ENCODE data around the gene EXOSC5. TPM values are rescaled to one million over a fixed set of nuclear protein-coding genes. Genes with fewer than 3 reads are reported as not detected.
A peak's percentile ranks its signal among the peaks of the same experiment; 100 is the strongest.
"Not testable (repeated sequence)": the region's sequence is repeated elsewhere in the genome, so short reads cannot be mapped to it uniquely, and the experiment has no call there.

Gene EXOSC5
- total RNA-seq, 2 experiments from 2014 or later, result 47.5 to 51.7 TPM

DNA sequence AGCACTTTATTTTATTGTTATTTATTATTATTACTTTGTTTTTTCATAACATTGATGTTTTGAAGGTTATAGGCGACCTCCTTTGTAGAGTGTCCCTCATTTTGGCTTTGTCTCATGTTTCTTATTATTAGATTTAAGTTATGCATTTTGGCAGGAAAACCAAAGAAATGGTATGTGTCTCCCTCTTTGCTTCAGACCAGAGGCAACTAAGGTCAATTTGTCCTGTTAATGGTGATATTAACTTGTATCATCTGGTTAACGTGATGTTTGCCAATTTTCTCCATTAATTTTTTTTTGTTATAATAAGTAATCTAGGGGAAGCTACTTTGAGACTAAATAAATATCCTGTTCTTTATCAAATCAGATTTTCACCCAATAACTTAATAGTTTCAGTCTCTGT lies 24.7 kb downstream of the EXOSC5 start:
- Mint-ChIP-seq H3K27ac (no peak overlapping the region), H3K4me3 (no peak overlapping the region), H3K4me1 (ENCODE audit: low read depth) (peaks cover 16% of the 10 kb centered on the region), H3K27me3 (ENCODE audit: low read depth) (no peaks in the 10 kb centered on the region), H3K9me3 (no peaks in the 10 kb centered on the region), H3K36me3 (ENCODE audit: low read depth) (peaks cover 1% of the 10 kb centered on the region)
- intact Hi-C loops (cut with micrococcal nuclease), result no loop called here
- CTCF ChIA-PET, result no interaction called here
- no peak for DNase-seq

DNA sequence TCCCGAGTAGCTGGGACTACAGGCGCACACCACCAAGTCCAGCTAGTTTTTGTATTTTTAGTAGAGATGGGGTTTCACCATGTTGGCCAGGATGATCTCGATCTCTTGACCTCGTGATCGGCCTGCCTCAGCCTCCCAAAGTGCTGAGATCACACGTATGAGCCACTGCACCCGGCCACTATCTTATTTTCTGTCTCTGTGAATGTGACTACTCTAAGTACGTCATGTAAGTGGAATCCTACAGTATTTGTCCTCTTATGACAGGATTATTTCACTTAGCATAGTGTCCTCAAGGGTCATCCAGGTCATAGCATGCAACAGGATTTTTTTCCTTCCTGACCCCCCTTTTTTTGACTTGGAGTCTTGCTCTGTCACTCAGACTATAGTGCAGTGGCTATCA lies 25.6 kb downstream of the EXOSC5 start:
- CTCF ChIA-PET, result interaction anchor here (1.1 kb wide), 1 partner anchor 10 kb away, joined by 3 read pairs; no protein-coding TSS in a partner anchor
- peaks cover 9% of the 10 kb centered on the region for H3K4me1 Mint-ChIP-seq (ENCODE audit: low read depth)
- H3K9me3 Mint-ChIP-seq, result no peaks in the 10 kb centered on the region
- no peak overlapping the region for H3K27ac Mint-ChIP-seq
- intact Hi-C loops (cut with micrococcal nuclease), result no loop called here
- H3K36me3 Mint-ChIP-seq (ENCODE audit: low read depth), result peaks cover 1% of the 10 kb centered on the region
- H3K4me3 Mint-ChIP-seq, result no peak overlapping the region
- H3K27me3 Mint-ChIP-seq (ENCODE audit: low read depth), result no peaks in the 10 kb centered on the region
- DNase-seq, result no peak

DNA sequence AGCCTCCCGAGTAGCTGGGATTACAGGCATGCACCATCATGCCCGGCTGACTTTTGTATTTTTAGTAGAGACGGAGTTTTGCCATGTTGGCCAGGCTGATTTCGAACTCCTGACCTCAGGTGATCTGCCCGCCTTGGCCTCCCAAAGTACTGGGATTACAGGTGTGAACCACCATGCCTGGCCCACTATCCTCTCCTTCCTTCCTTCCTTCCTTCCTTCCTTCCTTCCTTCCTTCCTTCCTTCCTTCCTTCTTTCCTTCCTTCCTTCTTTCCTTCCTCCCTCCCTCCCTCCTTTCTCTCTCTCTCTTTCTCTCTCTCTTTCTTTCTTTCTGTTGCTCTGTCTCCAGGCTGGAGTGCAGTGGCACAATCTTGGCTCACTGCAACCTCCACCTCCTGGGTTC lies 26.0 kb downstream of the EXOSC5 start:
- H3K36me3 Mint-ChIP-seq (ENCODE audit: low read depth); H3K27ac Mint-ChIP-seq; H3K4me3 Mint-ChIP-seq; H3K9me3 Mint-ChIP-seq; H3K27me3 Mint-ChIP-seq (ENCODE audit: low read depth); DNase-seq; intact Hi-C loops (cut with micrococcal nuclease): not testable (repeated sequence)
- CTCF ChIA-PET, result interaction anchor here (0.8 to 1.1 kb wide), 2 partner anchors 10 to 615 kb away, joined by 3 read pairs; no protein-coding TSS in a partner anchor
- H3K4me1 Mint-ChIP-seq (ENCODE audit: low read depth), result peaks cover 11% of the 10 kb centered on the region

DNA sequence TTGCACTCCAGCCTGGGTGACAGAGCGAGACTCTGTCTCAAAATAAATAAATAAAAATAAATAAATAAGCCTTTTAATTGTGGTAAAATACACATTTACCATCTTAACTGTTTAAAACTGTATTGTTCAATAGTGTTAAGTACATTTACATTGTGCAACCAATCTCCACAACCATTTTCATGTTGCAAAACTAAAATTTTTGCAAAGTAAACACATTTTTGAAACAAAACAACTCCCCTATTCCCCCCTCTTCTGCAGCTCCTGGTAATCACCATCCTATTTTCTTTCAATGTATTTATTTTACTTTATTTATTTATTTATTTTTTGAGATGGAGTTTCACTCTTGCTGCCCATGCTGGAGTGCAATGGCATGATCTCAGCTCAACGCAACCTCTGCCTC lies 27.4 kb downstream of the EXOSC5 start:
- no peaks in the 10 kb centered on the region for H3K9me3 Mint-ChIP-seq
- no peak for DNase-seq
- H3K4me1 Mint-ChIP-seq (ENCODE audit: low read depth), result peaks cover 7% of the 10 kb centered on the region
- no peak overlapping the region for H3K4me3 Mint-ChIP-seq
- intact Hi-C loops (cut with micrococcal nuclease), result no loop called here
- H3K36me3 Mint-ChIP-seq (ENCODE audit: low read depth), result peaks cover 1% of the 10 kb centered on the region
- CTCF ChIA-PET, result interaction anchor here (0.6 to 1.2 kb wide), 2 partner anchors 13 to 14 kb away, joined by 3 read pairs; no protein-coding TSS in a partner anchor
- no peaks in the 10 kb centered on the region for H3K27me3 Mint-ChIP-seq (ENCODE audit: low read depth)
- no peak overlapping the region for H3K27ac Mint-ChIP-seq

DNA sequence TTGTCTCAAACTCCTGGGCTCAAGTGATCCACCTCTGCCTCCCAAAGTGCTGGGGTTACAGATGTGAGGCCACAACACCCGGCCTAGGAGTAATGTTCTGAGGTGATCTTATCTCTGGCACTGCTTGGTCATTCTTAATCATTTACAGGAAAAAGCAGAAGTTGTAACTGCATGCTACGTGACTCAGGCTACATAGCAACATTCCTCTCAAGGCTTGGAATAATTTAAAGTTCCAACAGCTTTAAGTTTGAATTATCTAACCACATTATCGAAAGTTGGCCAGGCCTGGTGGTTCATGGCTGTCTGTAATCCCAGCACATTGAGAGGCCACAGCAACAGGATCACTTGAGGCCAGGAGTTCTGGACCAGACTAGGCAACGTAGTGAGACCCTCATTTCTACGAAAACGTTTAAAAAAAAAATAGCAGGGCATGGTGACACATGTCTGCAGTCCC lies 29.3 kb downstream of the EXOSC5 start:
- Mint-ChIP-seq H3K9me3 (no peaks in the 10 kb centered on the region), H3K27ac (no peak overlapping the region), H3K4me3 (no peak overlapping the region), H3K36me3 (ENCODE audit: low read depth) (peaks cover 3% of the 10 kb centered on the region), H3K27me3 (ENCODE audit: low read depth) (no peaks in the 10 kb centered on the region), H3K4me1 (ENCODE audit: low read depth) (peaks cover 17% of the 10 kb centered on the region)
- CTCF ChIA-PET, result interaction anchor here (0.6 kb wide), 2 partner anchors 58 to 80 kb away, joined by 3 read pairs; partner anchors contain the start of gene CCDC97
- intact Hi-C loops (cut with micrococcal nuclease), result no loop called here
- no peak for DNase-seq

DNA sequence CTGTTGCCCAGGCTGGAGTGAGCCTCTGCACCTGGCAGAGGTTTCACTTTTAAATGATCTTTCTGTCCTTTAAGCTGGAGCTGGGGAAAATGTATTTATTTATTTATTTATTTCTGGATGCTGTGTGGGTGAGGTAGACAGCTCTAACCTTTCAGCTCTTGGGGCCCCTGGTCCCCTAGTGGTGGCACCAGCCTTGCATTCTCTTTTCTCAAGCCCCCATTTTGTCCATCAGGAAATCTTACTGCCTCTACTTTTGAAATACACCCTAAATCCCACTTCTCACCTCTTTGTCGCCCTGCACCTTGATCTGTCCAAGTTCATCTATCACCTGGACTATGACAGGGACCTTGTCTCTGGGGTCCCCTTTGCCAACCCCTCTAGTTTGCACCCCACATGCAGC lies 31.1 kb downstream of the EXOSC5 start:
- Mint-ChIP-seq H3K4me3 (no peak overlapping the region), H3K27ac (no peak overlapping the region), H3K4me1 (ENCODE audit: low read depth) (peaks cover 23% of the 10 kb centered on the region), H3K36me3 (ENCODE audit: low read depth) (peaks cover 2% of the 10 kb centered on the region), H3K9me3 (no peaks in the 10 kb centered on the region), H3K27me3 (ENCODE audit: low read depth) (no peaks in the 10 kb centered on the region)
- intact Hi-C loops (cut with micrococcal nuclease), result no loop called here
- peak; percentile 33 for DNase-seq
- CTCF ChIA-PET, result interaction anchor here (0.7 to 3.9 kb wide), 4 partner anchors 10 to 87 kb away, joined by 3 to 19 read pairs (median 4); no protein-coding TSS in a partner anchor

DNA sequence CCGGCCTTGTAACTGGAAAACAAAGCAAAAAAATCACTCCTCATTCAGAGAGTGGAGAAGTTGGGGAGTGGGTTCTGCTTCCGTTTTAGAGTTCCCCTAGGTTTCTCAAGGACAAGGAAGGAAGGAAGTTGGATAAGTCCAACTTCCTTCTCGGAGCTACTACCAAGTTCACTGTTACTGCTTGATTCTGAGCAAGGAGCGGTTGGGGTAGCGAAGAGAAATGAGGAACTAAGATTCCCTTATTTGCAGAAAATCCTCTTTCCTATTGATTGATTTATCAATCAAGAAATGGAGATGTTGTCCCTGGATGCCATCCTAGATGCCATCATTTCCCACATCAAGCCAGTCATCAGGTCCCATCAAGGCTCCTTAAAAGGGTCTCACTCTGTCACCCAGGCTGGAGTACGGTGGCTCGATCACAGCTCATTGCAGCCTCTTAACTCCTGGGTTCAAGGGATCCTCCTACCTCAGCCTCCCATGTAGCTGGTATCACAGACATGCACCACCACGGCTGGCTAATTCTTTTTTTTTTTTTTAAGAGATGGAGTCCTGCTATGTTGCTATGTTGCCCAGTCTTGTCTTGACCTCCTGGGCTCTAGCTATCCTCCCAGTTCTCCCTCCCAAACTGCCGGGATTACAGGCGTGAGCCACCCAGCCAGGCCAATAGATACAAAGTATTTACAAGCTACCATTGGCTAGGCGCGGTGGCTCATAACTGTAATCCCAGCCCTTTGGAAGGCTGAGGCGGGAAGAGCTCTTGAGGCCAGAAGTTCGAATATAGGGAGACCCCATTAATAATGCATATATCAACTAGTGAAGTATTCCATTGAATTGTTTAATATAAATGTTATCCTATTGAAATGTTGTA lies 32.4 kb downstream of the EXOSC5 start:
- no peaks in the 10 kb centered on the region for H3K9me3 Mint-ChIP-seq
- no peaks in the 10 kb centered on the region for H3K27me3 Mint-ChIP-seq (ENCODE audit: low read depth)
- peak overlapping the region; percentile 97 for H3K4me3 Mint-ChIP-seq
- no peak for DNase-seq
- intact Hi-C loops (cut with micrococcal nuclease), result loop anchor here (1.0 kb wide), 2 partner anchors 33 to 101 kb away; partner anchors contain the start of genes BCKDHA and EXOSC5
- peak overlapping the region; percentile 97 for H3K27ac Mint-ChIP-seq
- peaks cover 2% of the 10 kb centered on the region for H3K36me3 Mint-ChIP-seq (ENCODE audit: low read depth)
- CTCF ChIA-PET, result interaction anchor here (0.6 to 3.9 kb wide), 6 partner anchors 9 to 413 kb away, joined by 3 to 19 read pairs (median 3); partner anchors contain the start of gene TGFB1
- peaks cover 29% of the 10 kb centered on the region for H3K4me1 Mint-ChIP-seq (ENCODE audit: low read depth)

DNA sequence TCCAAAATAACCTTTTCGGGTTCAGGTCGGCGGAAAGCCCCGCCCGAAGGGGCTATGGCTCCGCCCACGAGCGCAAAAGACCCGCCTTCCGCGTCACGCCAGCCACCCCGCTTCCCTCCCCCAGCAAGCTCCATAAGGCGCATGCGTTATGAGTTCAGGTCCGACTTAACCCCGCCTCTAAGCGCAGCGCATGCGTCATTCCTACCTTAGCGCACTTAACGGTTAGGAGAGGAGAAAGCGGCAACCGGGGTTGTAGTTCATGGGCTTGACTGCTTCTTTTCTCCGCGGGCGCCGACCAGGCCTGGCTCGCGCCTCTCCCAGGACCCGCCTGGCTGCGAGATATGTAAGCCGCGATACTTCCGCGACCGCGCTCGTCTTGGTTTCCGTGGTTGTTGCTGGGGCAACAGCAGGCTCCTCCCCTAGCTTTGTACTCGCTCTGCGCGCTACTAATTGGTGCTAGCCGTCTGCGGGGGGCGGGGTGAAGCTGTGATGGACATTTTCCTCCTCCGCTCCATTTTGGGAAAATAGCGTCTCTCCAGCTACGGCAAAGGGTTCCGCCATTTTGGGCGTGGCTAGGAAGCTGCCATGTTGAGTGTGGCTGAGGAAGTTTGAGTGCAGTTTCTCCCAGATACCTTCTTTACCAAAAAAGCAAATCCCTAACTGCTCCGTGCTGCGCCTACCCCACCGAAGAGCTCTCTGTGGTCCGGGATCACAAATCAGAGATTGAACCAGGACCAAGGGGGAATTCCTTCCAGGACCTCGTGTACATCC lies 33.2 kb downstream of the EXOSC5 start, which contains the start of gene B9D2:
Gene B9D2, minus strand, starts transcription at position 397 of the 771 bp plus-strand sequence. CDS start 630 bp downstream, outside the sequence.
- intact Hi-C loops (cut with micrococcal nuclease), result loop anchor here (1.0 kb wide), 3 partner anchors 11 to 101 kb away; partner anchors contain the start of genes BCKDHA, EXOSC5 and TGFB1
- CTCF ChIA-PET, result interaction anchor here (0.6 to 3.9 kb wide), 9 partner anchors 8 to 512 kb away, joined by 3 to 19 read pairs (median 3); partner anchors contain the start of gene TGFB1
- Mint-ChIP-seq H3K27me3 (ENCODE audit: low read depth) (no peaks in the 10 kb centered on the region), H3K4me1 (ENCODE audit: low read depth) (peaks cover 30% of the 10 kb centered on the region), H3K9me3 (no peaks in the 10 kb centered on the region), H3K36me3 (ENCODE audit: low read depth) (peaks cover 2% of the 10 kb centered on the region), H3K27ac (peak within 1 kb of the TSS; percentile 97), H3K4me3 (peak within 1 kb of the TSS; percentile 97)
- peak; percentile 99 for DNase-seq

DNA sequence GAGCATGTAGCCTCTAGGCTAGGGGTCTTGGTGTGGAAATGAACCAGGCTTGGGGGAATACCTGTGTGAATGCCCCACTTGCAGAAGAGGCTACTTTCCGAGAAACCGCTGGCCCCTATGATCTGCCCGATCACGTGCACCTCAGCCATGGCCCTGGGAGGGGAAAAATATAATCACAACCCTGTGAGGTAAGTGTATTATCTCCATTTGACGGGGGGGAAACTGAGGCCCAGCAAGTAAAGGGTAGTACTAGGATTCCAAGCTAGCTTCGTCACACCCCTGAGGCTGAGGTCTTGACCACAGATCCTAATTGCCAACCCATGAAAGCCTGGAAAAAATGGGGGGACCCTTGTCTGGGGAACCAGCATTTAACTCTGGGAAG lies 33.8 kb downstream of the EXOSC5 start:
- no peak for DNase-seq
- Mint-ChIP-seq H3K36me3 (ENCODE audit: low read depth) (peaks cover 2% of the 10 kb centered on the region), H3K9me3 (no peaks in the 10 kb centered on the region), H3K4me1 (ENCODE audit: low read depth) (peaks cover 33% of the 10 kb centered on the region), H3K4me3 (peak overlapping the region; percentile 97), H3K27me3 (ENCODE audit: low read depth) (no peaks in the 10 kb centered on the region), H3K27ac (peak overlapping the region; percentile 97)
- intact Hi-C loops (cut with micrococcal nuclease), result loop anchor here (1.0 kb wide), 1 partner anchor 10 kb away; the partner anchor contains the start of gene TGFB1
- CTCF ChIA-PET, result interaction anchor here (0.6 to 3.9 kb wide), 5 partner anchors 7 to 513 kb away, joined by 3 to 19 read pairs (median 4); partner anchors contain the start of gene TGFB1

DNA sequence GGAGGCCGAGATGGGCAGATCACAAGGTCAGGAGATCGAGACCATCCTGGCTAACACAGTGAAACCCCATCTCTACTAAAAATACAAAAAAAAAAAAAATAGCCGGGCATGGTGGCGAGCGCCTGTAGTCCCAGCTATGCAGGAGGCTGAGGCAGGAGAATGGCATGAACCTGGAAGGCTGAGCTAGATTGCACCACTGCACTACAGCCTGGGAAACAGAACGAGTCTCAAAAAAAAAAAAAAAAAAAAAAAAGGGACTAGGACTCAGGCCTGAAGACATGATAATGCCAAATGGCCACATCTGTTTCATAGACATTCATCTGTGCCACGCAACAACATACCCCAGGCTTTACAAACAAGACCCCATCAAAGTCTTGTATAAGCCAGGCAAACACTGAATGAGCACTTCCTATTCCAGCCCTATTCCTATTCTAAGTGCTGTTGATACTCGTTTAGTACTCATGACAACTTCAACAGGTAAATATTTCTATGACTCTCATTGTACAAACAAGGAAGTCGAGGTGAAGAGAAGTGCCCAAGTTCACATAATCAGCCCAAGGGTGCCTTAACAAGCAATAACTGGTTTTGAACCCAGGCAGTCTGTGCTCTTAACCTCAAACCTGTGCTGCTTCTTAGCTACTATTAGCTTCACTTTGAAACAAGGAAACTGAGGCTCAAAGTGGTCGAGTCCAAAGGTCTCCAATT lies 34.9 kb downstream of the EXOSC5 start:
- H3K27me3 Mint-ChIP-seq (ENCODE audit: low read depth), result no peaks in the 10 kb centered on the region
- H3K9me3 Mint-ChIP-seq, result no peaks in the 10 kb centered on the region
- peak overlapping the region; percentile 97 for H3K4me3 Mint-ChIP-seq
- peaks cover 43% of the 10 kb centered on the region for H3K4me1 Mint-ChIP-seq (ENCODE audit: low read depth)
- peaks cover 2% of the 10 kb centered on the region for H3K36me3 Mint-ChIP-seq (ENCODE audit: low read depth)
- DNase-seq, result no peak
- intact Hi-C loops (cut with micrococcal nuclease), result no loop called here
- CTCF ChIA-PET, result no interaction called here
- peak overlapping the region; percentile 97 for H3K27ac Mint-ChIP-seq

DNA sequence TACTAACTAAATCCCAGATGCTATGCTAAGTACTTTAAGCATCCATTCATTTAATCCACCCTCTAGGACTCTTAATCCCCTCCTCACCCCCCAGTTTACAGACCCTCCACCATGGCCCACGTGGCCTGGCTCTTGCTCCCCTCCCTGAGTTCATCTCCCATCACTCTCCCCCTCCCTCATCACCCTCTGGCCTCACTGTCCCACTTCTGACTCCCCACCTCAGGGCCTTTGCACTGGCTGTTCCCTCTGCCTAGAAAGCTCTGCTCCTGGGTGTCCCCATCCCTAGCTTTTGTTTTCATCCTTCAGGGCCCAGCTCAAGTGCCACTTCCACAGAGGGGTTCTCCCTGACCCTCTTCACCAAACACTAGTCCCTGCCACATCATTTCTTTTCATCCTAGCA lies 37.4 kb downstream of the EXOSC5 start:
- no peaks in the 10 kb centered on the region for H3K27me3 Mint-ChIP-seq (ENCODE audit: low read depth)
- peaks cover 6% of the 10 kb centered on the region for H3K36me3 Mint-ChIP-seq (ENCODE audit: low read depth)
- CTCF ChIA-PET, result no interaction called here
- H3K9me3 Mint-ChIP-seq, result no peaks in the 10 kb centered on the region
- no peak for DNase-seq
- peak overlapping the region; percentile 70 for H3K27ac Mint-ChIP-seq
- H3K4me3 Mint-ChIP-seq, result no peak overlapping the region
- H3K4me1 Mint-ChIP-seq (ENCODE audit: low read depth), result peaks cover 62% of the 10 kb centered on the region
- intact Hi-C loops (cut with micrococcal nuclease), result loop anchor here (10.0 kb wide), 2 partner anchors 525 to 745 kb away; partner anchors contain the start of gene ARHGEF1

Measured in activated naive CD4-positive, alpha-beta T cell treated with anti-CD3 and anti-CD28 coated beads for 36 hours (primary cell).